A549 (cell line): ENCODE results near the gene MYOG.

Experiments
- CHD2 ChIP-seq: fragments of 150-350 bp; IDR thresholded peaks from 2 replicates; pipeline ENCODE4 v1.6.1; 2014; ENCODE audit warnings: low read length; ENCODE audit not compliant: partially characterized antibody
- CTCF ChIP-seq: fragments of >200 bp; sonication (Bioruptor Twin); formaldehyde crosslinking; IDR thresholded peaks from 3 replicates; pipeline ENCODE4 v1.5.1; 2016
- EHF ChIP-seq: fragments of 250-450 bp; sonication (Bioruptor Pico); IDR thresholded peaks from 2 replicates; pipeline ENCODE4 v1.5.0; 2020; ENCODE audit warnings: mild to moderate bottlenecking
- RARB ChIP-seq: fragments of 250-450 bp; sonication (Bioruptor Pico); IDR thresholded peaks from 2 replicates; pipeline ENCODE4 v1.8.0; 2021; ENCODE audit warnings: mild to moderate bottlenecking, moderate library complexity
- REST ChIP-seq: fragments of 200-600 bp; sonication (generic); IDR thresholded peaks from 2 replicates; pipeline ENCODE4 v1.6.1; 2016; ENCODE audit warnings: antibody characterized with exemption, mild to moderate bottlenecking, moderate library complexity
- RNF2 ChIP-seq: fragments of 200-600 bp; sonication (generic); IDR thresholded peaks from 2 replicates; pipeline ENCODE4 v1.6.1; 2016; ENCODE audit warnings: low read depth, mild to moderate bottlenecking, antibody characterized with exemption, moderate library complexity, borderline replicate concordance
- ZFP36 ChIP-seq: fragments of 450-650 bp; IDR thresholded peaks from 2 replicates; pipeline ENCODE4 v1.6.1; 2014; ENCODE audit warnings: borderline replicate concordance; ENCODE audit not compliant: partially characterized antibody

- no peak for TF ChIP-seq ZFP36
- TF ChIP-seq CTCF, result no peak
- no peak for TF ChIP-seq CHD2
- TF ChIP-seq REST, result no peak
- no peak for TF ChIP-seq EHF (CRISPR knock-in tag)
- TF ChIP-seq RARB (CRISPR knock-in tag), result no peak
- no peak for TF ChIP-seq RNF2
Observed at GRCh38 chr1:203049576-203050180, 36.1 kb downstream of the MYOG start.
